Measurements from ENCODE around the gene KIF5B. TPM values are rescaled to one million over a fixed set of nuclear protein-coding genes. Genes with fewer than 3 reads are reported as not detected.

The KIF5B gene
- total and polyA plus RNA-seq, 9 of the 15 experiments (the other 6 are each of a cell fraction or from before 2014, with no cell fraction given): 24.4 to 94.4 (median 68.9) TPM

DNA sequence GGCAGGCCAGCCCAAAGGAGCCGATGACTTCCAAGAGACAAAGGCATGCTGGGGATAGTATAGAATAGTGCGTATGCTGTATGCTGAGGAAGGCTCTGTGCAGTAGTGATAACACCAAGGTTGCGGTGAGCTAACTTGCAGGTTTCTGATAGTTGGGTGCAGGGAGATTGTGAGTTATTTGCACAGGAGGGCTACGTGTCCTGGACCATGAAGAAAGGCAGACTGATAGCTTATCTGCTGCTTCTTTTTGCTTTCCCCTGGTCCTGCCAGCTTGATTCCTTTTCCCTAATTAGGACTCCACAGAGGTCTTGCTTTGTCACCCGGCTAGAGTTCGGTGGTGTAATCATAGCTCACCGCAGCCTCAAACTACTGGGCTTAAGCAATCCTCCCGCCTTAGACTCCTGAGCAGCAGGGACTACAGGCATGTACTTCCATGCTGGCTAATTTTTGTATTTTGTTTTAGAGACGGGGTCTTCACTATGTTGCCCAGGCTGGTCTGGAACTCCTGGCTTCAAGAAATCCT, 83.6 kb downstream of the KIF5B start (continued):
- TF ChIP-seq, protein P1, sequence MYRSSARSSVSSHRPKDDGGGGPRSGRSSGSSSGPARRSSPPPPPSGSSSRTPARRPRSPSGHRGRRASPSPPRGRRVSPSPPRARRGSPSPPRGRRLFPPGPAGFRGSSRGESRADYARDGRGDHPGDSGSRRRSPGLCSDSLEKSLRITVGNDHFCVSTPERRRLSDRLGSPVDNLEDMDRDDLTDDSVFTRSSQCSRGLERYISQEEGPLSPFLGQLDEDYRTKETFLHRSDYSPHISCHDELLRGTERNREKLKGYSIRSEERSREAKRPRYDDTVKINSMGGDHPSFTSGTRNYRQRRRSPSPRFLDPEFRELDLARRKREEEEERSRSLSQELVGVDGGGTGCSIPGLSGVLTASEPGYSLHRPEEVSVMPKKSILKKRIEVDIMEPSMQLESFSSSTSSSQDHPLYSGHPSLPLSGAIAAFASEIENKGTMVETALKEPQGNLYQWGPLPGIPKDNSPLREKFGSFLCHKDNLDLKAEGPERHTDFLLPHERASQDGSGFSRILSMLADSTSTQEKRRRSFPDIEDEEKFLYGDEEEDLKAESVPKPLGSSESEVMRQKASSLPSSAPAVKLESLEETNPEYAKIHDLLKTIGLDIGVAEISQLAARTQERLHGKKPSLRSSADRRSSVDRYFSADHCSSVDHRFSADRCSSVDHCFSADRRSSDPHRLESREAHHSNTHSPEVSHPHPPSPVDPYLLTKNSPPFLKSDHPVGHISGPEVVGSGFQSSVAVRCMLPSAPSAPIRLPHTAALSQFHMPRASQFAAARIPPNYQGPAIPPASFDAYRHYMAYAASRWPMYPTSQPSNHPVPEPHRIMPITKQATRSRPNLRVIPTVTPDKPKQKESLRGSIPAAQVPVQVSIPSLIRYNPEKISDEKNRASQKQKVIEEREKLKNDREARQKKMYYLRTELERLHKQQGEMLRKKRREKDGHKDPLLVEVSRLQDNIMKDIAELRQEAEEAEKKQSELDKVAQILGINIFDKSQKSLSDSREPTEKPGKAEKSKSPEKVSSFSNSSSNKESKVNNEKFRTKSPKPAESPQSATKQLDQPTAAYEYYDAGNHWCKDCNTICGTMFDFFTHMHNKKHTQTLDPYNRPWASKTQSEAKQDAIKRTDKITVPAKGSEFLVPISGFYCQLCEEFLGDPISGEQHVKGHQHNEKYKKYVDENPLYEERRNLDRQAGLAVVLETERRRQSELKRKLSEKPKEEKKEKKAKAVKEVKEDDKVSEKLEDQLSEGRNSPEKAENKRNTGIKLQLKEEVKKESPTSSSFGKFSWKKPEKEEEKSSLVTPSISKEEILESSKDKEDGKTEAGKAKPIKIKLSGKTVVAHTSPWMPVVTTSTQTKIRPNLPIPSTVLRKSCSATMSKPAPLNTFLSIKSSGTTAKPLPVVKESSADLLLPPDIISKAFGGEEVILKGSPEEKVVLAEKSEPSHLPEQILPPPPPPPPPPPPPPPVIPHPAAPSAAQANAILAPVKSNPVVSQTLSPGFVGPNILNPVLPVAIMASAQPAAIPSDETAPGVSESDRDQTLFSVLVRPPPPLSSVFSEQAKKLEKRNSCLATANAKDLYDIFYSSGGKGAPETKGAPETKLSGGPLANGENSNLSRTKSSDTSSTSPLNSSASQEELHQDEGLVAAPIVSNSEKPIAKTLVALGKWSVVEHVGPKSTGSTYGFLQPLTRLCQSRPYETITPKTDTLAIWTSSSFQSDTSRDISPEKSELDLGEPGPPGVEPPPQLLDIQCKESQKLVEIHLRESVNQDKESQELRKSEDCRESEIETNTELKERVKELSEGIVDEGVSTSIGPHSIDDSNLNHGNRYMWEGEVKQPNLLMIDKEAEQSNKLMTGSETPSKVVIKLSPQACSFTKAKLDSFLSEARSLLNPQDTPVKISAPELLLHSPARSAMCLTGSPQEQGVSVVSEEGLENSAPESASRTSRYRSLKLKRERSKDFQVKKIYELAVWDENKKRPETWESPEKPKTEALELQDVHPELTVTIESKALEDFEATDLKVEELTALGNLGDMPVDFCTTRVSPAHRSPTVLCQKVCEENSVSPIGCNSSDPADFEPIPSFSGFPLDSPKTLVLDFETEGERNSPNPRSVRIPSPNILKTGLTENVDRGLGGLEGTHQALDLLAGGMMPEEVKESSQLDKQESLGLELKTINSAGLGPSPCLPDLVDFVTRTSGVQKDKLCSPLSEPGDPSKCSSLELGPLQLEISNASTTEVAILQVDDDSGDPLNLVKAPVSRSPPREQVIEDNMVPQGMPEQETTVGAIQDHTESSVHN (IDR thresholded peaks at IDR 0.05; ENCODE audit: borderline replicate concordance in 1 of 2, low read depth in 1 of 2): no peak
- TF ChIP-seq L3MBTL2 (IDR thresholded peaks at IDR 0.05): peak; percentile 54
- TF ChIP-seq, protein P2, sequence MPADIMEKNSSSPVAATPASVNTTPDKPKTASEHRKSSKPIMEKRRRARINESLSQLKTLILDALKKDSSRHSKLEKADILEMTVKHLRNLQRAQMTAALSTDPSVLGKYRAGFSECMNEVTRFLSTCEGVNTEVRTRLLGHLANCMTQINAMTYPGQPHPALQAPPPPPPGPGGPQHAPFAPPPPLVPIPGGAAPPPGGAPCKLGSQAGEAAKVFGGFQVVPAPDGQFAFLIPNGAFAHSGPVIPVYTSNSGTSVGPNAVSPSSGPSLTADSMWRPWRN (IDR thresholded peaks at IDR 0.05; ENCODE audit: low read depth): peak; percentile 83
- TF ChIP-seq SP1 (CRISPR knock-in tag; IDR thresholded peaks at IDR 0.05): peak; percentile 72
- no peak for TF ChIP-seq RBFOX2 (IDR thresholded peaks at IDR 0.05; ENCODE audit: low read depth, low read length)
- TF ChIP-seq MYNN (IDR thresholded peaks at IDR 0.05): peak; percentile 91
- TF ChIP-seq MYNN (CRISPR knock-in tag; IDR thresholded peaks at IDR 0.05): no peak
- TF ChIP-seq CEBPG (CRISPR knock-in tag; IDR thresholded peaks at IDR 0.05): peak; percentile 88
- TF ChIP-seq CEBPG (tag; conservative IDR thresholded peaks at IDR 0.05 in 1 of 2, IDR thresholded peaks at IDR 0.05 in 1 of 2): peak; percentile 85 to 91
- TF ChIP-seq, protein P3, sequence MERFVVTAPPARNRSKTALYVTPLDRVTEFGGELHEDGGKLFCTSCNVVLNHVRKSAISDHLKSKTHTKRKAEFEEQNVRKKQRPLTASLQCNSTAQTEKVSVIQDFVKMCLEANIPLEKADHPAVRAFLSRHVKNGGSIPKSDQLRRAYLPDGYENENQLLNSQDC (CRISPR knock-in tag; IDR thresholded peaks at IDR 0.05): no peak
- TF ChIP-seq, protein P4, sequence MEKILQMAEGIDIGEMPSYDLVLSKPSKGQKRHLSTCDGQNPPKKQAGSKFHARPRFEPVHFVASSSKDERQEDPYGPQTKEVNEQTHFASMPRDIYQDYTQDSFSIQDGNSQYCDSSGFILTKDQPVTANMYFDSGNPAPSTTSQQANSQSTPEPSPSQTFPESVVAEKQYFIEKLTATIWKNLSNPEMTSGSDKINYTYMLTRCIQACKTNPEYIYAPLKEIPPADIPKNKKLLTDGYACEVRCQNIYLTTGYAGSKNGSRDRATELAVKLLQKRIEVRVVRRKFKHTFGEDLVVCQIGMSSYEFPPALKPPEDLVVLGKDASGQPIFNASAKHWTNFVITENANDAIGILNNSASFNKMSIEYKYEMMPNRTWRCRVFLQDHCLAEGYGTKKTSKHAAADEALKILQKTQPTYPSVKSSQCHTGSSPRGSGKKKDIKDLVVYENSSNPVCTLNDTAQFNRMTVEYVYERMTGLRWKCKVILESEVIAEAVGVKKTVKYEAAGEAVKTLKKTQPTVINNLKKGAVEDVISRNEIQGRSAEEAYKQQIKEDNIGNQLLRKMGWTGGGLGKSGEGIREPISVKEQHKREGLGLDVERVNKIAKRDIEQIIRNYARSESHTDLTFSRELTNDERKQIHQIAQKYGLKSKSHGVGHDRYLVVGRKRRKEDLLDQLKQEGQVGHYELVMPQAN (IDR thresholded peaks at IDR 0.05; ENCODE audit: borderline replicate concordance): no peak
- no peak for TF ChIP-seq CHD4 (IDR thresholded peaks at IDR 0.05; ENCODE audit: insufficient read depth, insufficient replicate concordance, low read depth, low read length, poor library complexity, severe bottlenecking)

Measured in K562 (cell line).